ENCODE data around the gene GREM1. TPM values are rescaled to one million over a fixed set of nuclear protein-coding genes. Genes with fewer than 3 reads are reported as not detected.

Gene GREM1
- polyA plus RNA-seq, 1 of the 3 experiments (the other 2 are of a cell fraction), result 23.9 TPM

- Histone ChIP-seq H4K20me1 (ENCODE audit: insufficient read depth) (no peaks in the 10 kb centered on the region), H3K4me1 (ENCODE audit: control insufficient read depth in 1 of 2, insufficient read depth in 2 of 2, low read depth in 1 of 2, low read length in 1 of 2) (no peaks in the 10 kb centered on the region), H3K36me3 (replicated peaks in 1 of 2; ENCODE audit: control insufficient read depth in 1 of 2, insufficient read depth in 2 of 2, low read length in 1 of 2) (peaks cover 7 to 29% of the 10 kb centered on the region in 2 experiments), H3K9me3 (no peaks in the 10 kb centered on the region), H3F3A (replicated peaks; ENCODE audit: insufficient read depth) (peaks cover 31% of the 10 kb centered on the region), H3K9me2 (no peaks in the 10 kb centered on the region), H2AFZ (ENCODE audit: low read depth) (no peak overlapping the region), H3K27me3 (ENCODE audit: insufficient read depth) (no peaks in the 10 kb centered on the region), H3K79me2 (ENCODE audit: insufficient read depth) (0 out of 2 replicates have a peak, but pooled peaks cover 6% of the 10 kb centered on the region), H3K9ac (no peak overlapping the region), H3K4me2 (no peak overlapping the region), H3K4me3 (ENCODE audit: low read depth in 2 of 2, low read length in 1 of 2) (no peak overlapping the region), H3K27ac (ENCODE audit: low read depth in 2 of 2, low read length in 1 of 2) (no peak overlapping the region)
- TF ChIP-seq RAD21 (IDR thresholded peaks at IDR 0.05; ENCODE audit: low read length) (no peak), MEF2A (IDR thresholded peaks at IDR 0.05; ENCODE audit: borderline replicate concordance, low read depth) (no peak), RXRA (IDR thresholded peaks at IDR 0.05; ENCODE audit: borderline replicate concordance, low read depth) (no peak), FOXM1 (IDR thresholded peaks at IDR 0.05; ENCODE audit: low read depth) (no peak), YY1 (IDR thresholded peaks at IDR 0.05; ENCODE audit: low read depth) (no peak), MXI1 (IDR thresholded peaks at IDR 0.05; ENCODE audit: low read depth, low read length) (no peak), NFIC (IDR thresholded peaks at IDR 0.05; ENCODE audit: borderline replicate concordance) (no peak), ELF1 (IDR thresholded peaks at IDR 0.05) (no peak), ZBTB33 (IDR thresholded peaks at IDR 0.05; ENCODE audit: borderline replicate concordance, low read depth) (no peak), TEAD4 (IDR thresholded peaks at IDR 0.05; ENCODE audit: borderline replicate concordance, insufficient read depth) (no peak), FOSL2 (IDR thresholded peaks at IDR 0.05; ENCODE audit: borderline replicate concordance, low read depth) (no peak), TCF12 (IDR thresholded peaks at IDR 0.05) (no peak), SMC3 (IDR thresholded peaks at IDR 0.05; ENCODE audit: low read depth, low read length) (no peak), EP300 (IDR thresholded peaks at IDR 0.05; ENCODE audit: borderline replicate concordance in 1 of 2, low read depth in 1 of 2, low read length in 1 of 2) (no peak), TAF1 (IDR thresholded peaks at IDR 0.05; ENCODE audit: borderline replicate concordance, low read depth, low read length) (no peak), IRF3 (IDR thresholded peaks at IDR 0.05; ENCODE audit: low read depth, low read length) (no peak), CTCF (IDR thresholded peaks at IDR 0.05) (no peak), GATA2 (CRISPR knock-in tag; IDR thresholded peaks at IDR 0.05) (no peak), SIN3A (IDR thresholded peaks at IDR 0.05; ENCODE audit: borderline replicate concordance, low read depth, low read length) (no peak)
- POLR2A ChIA-PET, result no interaction called here
- no peak for DNase-seq
- CTCF ChIA-PET, result no interaction called here
- 84% methylated on average over 3 of the region's 3 CpGs for WGBS (ENCODE audit: low lambda C conversion rate)
These were observed 48.3 kb downstream of the GREM1 start for GRCh38 chr15:32766101-32766500.

Measured in SK-N-SH (cell line).